Naive thymus-derived CD4-positive, alpha-beta T cell (primary cell): ENCODE results near the gene CLBA1. TPM values are rescaled to one million over a fixed set of nuclear protein-coding genes. Genes with fewer than 3 reads are reported as not detected.
A peak's percentile ranks its signal among the peaks of the same experiment; 100 is the strongest.

Experiments used
- ATAC-seq: fragments of 150-1000 bp; cut with Tn5 transposase; 2 replicates; pipeline ENCODE4 v1.10.0; 2021; ENCODE audit warnings: mild to moderate bottlenecking, moderate library complexity
- CTCF ChIA-PET: fragments of 350-600 bp; sonication (Branson Sonifier 250); formaldehyde crosslinking; loops from one replicate; lab custom pipeline; 2021; ENCODE audit warnings: antibody characterized with exemption; lab: Charles Lee
- POLR2A ChIA-PET: fragments of 350-600 bp; sonication (Branson Sonifier 250); formaldehyde crosslinking; loops from one replicate; lab custom pipeline; 2021; ENCODE audit warnings: antibody characterized with exemption, inconsistent platforms; lab: Charles Lee
- DNase-seq, 9 donors: peaks; one replicate each; pipeline versions ENCODE4 v3.0.0 to v3.0.0-alpha.2; 2020 to 2022; ENCODE audit warnings: mixed read lengths in 1 of 9
- H3K27ac ChIP-seq: one replicate; pipeline ENCODE4 v1.7.0; 2013; ENCODE audit warnings: mild to moderate bottlenecking, low read depth, low read length, moderate library complexity
- H3K27me3 ChIP-seq, 2 donors: one replicate each; pipeline ENCODE4 v1.7.0; 2013; ENCODE audit warnings: low read length in 2 of 2, mild to moderate bottlenecking in 2 of 2, moderate library complexity in 2 of 2; ENCODE audit not compliant: control insufficient read depth in 2 of 2, insufficient read depth in 2 of 2
- H3K36me3 ChIP-seq, 3 experiments: 1 replicate in 2 of 3; 2 replicates in 1 of 3; pipeline ENCODE4 v1.7.0; 2013; ENCODE audit warnings: low read length in 3 of 3, mild to moderate bottlenecking in 3 of 3, moderate library complexity in 1 of 3; ENCODE audit not compliant: insufficient read depth in 3 of 3, control insufficient read depth in 2 of 3
- H3K4me1 ChIP-seq, 2 donors: one replicate each; pipeline ENCODE4 v1.7.0; 2013; ENCODE audit warnings: low read length in 2 of 2, mild to moderate bottlenecking in 2 of 2, moderate library complexity in 1 of 2; ENCODE audit not compliant: control insufficient read depth in 2 of 2, insufficient read depth in 2 of 2
- H3K4me3 ChIP-seq: 2 replicates; pipeline ENCODE4 v1.7.0; 2013; ENCODE audit warnings: mild to moderate bottlenecking, low read length
- H3K9me3 ChIP-seq, 3 experiments: 1 replicate in 2 of 3; 2 replicates in 1 of 3; pipeline ENCODE4 v1.7.0; 2013; ENCODE audit warnings: low read length in 3 of 3; ENCODE audit not compliant: control insufficient read depth in 2 of 3
- H3K27ac Mint-ChIP-seq, 9 donors: one replicate each; pipeline ENCODE4 v1.8.0; 2020 to 2022; ENCODE audit warnings: mixed read lengths in 9 of 9, mild to moderate bottlenecking in 8 of 9, moderate library complexity in 5 of 9, inconsistent platforms in 2 of 9
- H3K27me3 Mint-ChIP-seq, 5 donors: one replicate each; pipeline ENCODE4 v1.8.0; 2021 to 2022; ENCODE audit warnings: mixed read lengths in 5 of 5, mild to moderate bottlenecking in 1 of 5
- H3K36me3 Mint-ChIP-seq, 5 donors: one replicate each; pipeline ENCODE4 v1.8.0; 2020 to 2022; ENCODE audit warnings: mixed read lengths in 5 of 5, mild to moderate bottlenecking in 3 of 5, inconsistent platforms in 1 of 5
- H3K4me1 Mint-ChIP-seq, 7 donors: one replicate each; pipeline ENCODE4 v1.8.0; 2020 to 2022; ENCODE audit warnings: mixed read lengths in 7 of 7, mild to moderate bottlenecking in 3 of 7, inconsistent platforms in 1 of 7
- H3K4me3 Mint-ChIP-seq, 10 donors: one replicate each; pipeline ENCODE4 v1.8.0; 2020 to 2022; ENCODE audit warnings: mild to moderate bottlenecking in 10 of 10, mixed read lengths in 10 of 10, moderate library complexity in 6 of 10, inconsistent platforms in 2 of 10
- H3K9me3 Mint-ChIP-seq, 11 donors: one replicate each; pipeline ENCODE4 v1.8.0; 2020 to 2022; ENCODE audit warnings: mixed read lengths in 11 of 11, mild to moderate bottlenecking in 4 of 11, inconsistent platforms in 1 of 11, moderate library complexity in 1 of 11
- intact Hi-C, 2 donors: fragments of 100-400 bp; cut with micrococcal nuclease; formaldehyde crosslinking; loops; one replicate each; pipeline ENCODE4 v1.15.1; 2023
- polyA plus RNA-seq, 2 donors: library from polyadenylated mRNA; unstranded; fragments of 300-500 nt; fragmentation: Illumina TruSeq; gene quantifications; one replicate each; pipeline ENCODE4 v1.2.3, GENCODE V29; 2021
- total RNA-seq, 6 experiments: library from RNA in 5 of 6; stranded (reverse) in 5 of 6; gene quantifications; 1 replicate in 5 of 6; 2 replicates in 1 of 6; pipeline ENCODE4 v1.2.3 and lab custom pipeline; 2021 to 2026

The CLBA1 gene
- total RNA-seq (1 to 10 TPM in 4 of 5 experiments, under 1 TPM in 1; 0.51 to 2.1 (median 1.3) TPM), polyA plus RNA-seq (under 1 TPM; 0.26 to 0.72 TPM), total RNA-seq (lab: John Stamatoyannopoulos, UW) (4.7 reads per million, percentile 23 among the genes with 10 or more reads in this experiment)

GRCh38 chr14:104985675-104986486 lies at the start of gene CLBA1:
Gene CLBA1, plus strand, starts transcription at chr14:104985788. Its CDS starts 644 bp downstream, at chr14:104986432.
- H3K27ac ChIP-seq, result peak within 1 kb of the TSS; percentile 72
- Mint-ChIP-seq H3K4me3 (peak within 1 kb of the TSS; percentile 64 to 86 (median 76)), H3K9me3 (no peaks in the 10 kb centered on the region), H3K27ac (peak within 1 kb of the TSS in 8 of 9 donors; percentile 74 to 89 (median 86)), H3K27me3 (peaks cover 0 to 5% (median 4%) of the 10 kb centered on the region in 5 donors), H3K4me1 (peaks cover 0 to 9% (median 4%) of the 10 kb centered on the region in 7 donors), H3K36me3 (no peaks in the 10 kb centered on the region)
- H3K36me3 ChIP-seq, result no peaks in the 10 kb centered on the region
- intact Hi-C loops, result loop anchor here (1.0 to 5.0 kb wide), 8 partner anchors 35 to 505 kb away; partner anchors contain the start of genes CDCA4 (in 2 of the 2), BRF1 (in 1 of the 2), GPR132 (in 1 of the 2) and TEDC1 (in 1 of the 2)
- H3K27me3 ChIP-seq, result no peaks in the 10 kb centered on the region
- no peaks in the 10 kb centered on the region for H3K4me1 ChIP-seq
- CTCF ChIA-PET, result interaction anchor here (0.7 to 1.8 kb wide), 4 partner anchors 9 to 196 kb away, joined by 3 to 4 read pairs (median 4); no protein-coding TSS in a partner anchor
- no peaks in the 10 kb centered on the region for H3K9me3 ChIP-seq
- POLR2A ChIA-PET, result interaction anchor here (1.1 to 1.8 kb wide), 2 partner anchors 33 to 79 kb away, joined by 4 to 5 read pairs; partner anchors contain the start of gene GPR132
- DNase-seq (peak; percentile 81 to 90 (median 89)), ATAC-seq (peak; percentile 96)
- peak within 1 kb of the TSS; percentile 56 for H3K4me3 ChIP-seq

GRCh38 chr14:104935955-104936354 lies 49.6 kb upstream of the CLBA1 start:
- Mint-ChIP-seq H3K27ac (no peak overlapping the region), H3K9me3 (no peaks in the 10 kb centered on the region), H3K36me3 (peaks cover 0 to 4% (median 0%) of the 10 kb centered on the region in 5 donors), H3K4me3 (no peak overlapping the region), H3K27me3 (peaks cover 0 to 41% (median 3%) of the 10 kb centered on the region in 5 donors), H3K4me1 (peaks cover 4 to 11% (median 8%) of the 10 kb centered on the region in 7 donors)
- intact Hi-C loops, result no loop called here
- Histone ChIP-seq H3K4me1 (peaks cover 0 to 4% of the 10 kb centered on the region in 2 donors), H3K4me3 (no peak overlapping the region), H3K27ac (no peak overlapping the region), H3K27me3 (no peaks in the 10 kb centered on the region), H3K36me3 (no peaks in the 10 kb centered on the region), H3K9me3 (no peaks in the 10 kb centered on the region)
- ChIA-PET CTCF (no interaction called here), POLR2A (no interaction called here)
- DNase-seq (peak in 1 of 9 donors; percentile 1), ATAC-seq (no peak)

- no peak overlapping the region for H3K27ac Mint-ChIP-seq
- intact Hi-C loops, result no loop called here
- POLR2A ChIA-PET, result no interaction called here
- H3K4me3 ChIP-seq, result no peak overlapping the region
- H3K36me3 ChIP-seq, result no peaks in the 10 kb centered on the region
- H3K9me3 Mint-ChIP-seq, result no peaks in the 10 kb centered on the region
- H3K4me3 Mint-ChIP-seq, result no peak overlapping the region
- peaks cover 0 to 41% (median 3%) of the 10 kb centered on the region in 5 donors for H3K27me3 Mint-ChIP-seq
- ATAC-seq (no peak), DNase-seq (peak in 1 of 9 donors; percentile 2)
- no peaks in the 10 kb centered on the region for H3K9me3 ChIP-seq
- H3K27me3 ChIP-seq, result no peaks in the 10 kb centered on the region
- no peak overlapping the region for H3K27ac ChIP-seq
- H3K4me1 ChIP-seq, result peaks cover 0 to 4% of the 10 kb centered on the region in 2 donors
- CTCF ChIA-PET, result interaction anchor here (0.5 kb wide), 1 partner anchor 38 kb away, joined by 3 read pairs; no protein-coding TSS in a partner anchor
- peaks cover 0 to 4% (median 0%) of the 10 kb centered on the region in 5 donors for H3K36me3 Mint-ChIP-seq
- peaks cover 4 to 11% (median 8%) of the 10 kb centered on the region in 7 donors for H3K4me1 Mint-ChIP-seq
Measured at GRCh38 chr14:104936361-104937155, 49.0 kb upstream of the CLBA1 start.

- DNase-seq (peak in 1 of 9 donors; percentile 3), ATAC-seq (no peak)
- Mint-ChIP-seq H3K36me3 (peaks cover 0 to 4% (median 0%) of the 10 kb centered on the region in 5 donors), H3K27ac (no peak overlapping the region), H3K4me3 (no peak overlapping the region), H3K4me1 (peaks cover 4 to 11% (median 8%) of the 10 kb centered on the region in 7 donors), H3K27me3 (peaks cover 0 to 41% (median 3%) of the 10 kb centered on the region in 5 donors), H3K9me3 (no peaks in the 10 kb centered on the region)
- no peak overlapping the region for H3K27ac ChIP-seq
- ChIA-PET POLR2A (no interaction called here), CTCF (interaction anchor here (0.5 to 0.7 kb wide), 2 partner anchors 39 to 1113 kb away, joined by 3 to 4 read pairs; no protein-coding TSS in a partner anchor)
- intact Hi-C loops, result no loop called here
- no peaks in the 10 kb centered on the region for H3K9me3 ChIP-seq
- H3K4me3 ChIP-seq, result no peak overlapping the region
- H3K36me3 ChIP-seq, result no peaks in the 10 kb centered on the region
- peaks cover 0 to 4% of the 10 kb centered on the region in 2 donors for H3K4me1 ChIP-seq
- H3K27me3 ChIP-seq, result no peaks in the 10 kb centered on the region
Measured at GRCh38 chr14:104937161-104937560, 48.4 kb upstream of the CLBA1 start.

- Histone ChIP-seq H3K4me1 (peaks cover 0 to 4% of the 10 kb centered on the region in 2 donors), H3K9me3 (no peaks in the 10 kb centered on the region), H3K27me3 (no peaks in the 10 kb centered on the region), H3K4me3 (no peak overlapping the region), H3K36me3 (no peaks in the 10 kb centered on the region), H3K27ac (no peak overlapping the region)
- Mint-ChIP-seq H3K27me3 (peaks cover 0 to 41% (median 3%) of the 10 kb centered on the region in 5 donors), H3K9me3 (no peaks in the 10 kb centered on the region), H3K27ac (no peak overlapping the region), H3K4me3 (no peak overlapping the region), H3K36me3 (peaks cover 0 to 4% (median 0%) of the 10 kb centered on the region in 5 donors), H3K4me1 (peaks cover 4 to 11% (median 8%) of the 10 kb centered on the region in 7 donors)
- ATAC-seq, result no peak
- ChIA-PET CTCF (interaction anchor here (0.7 kb wide), 1 partner anchor 1114 kb away, joined by 4 read pairs; no protein-coding TSS in a partner anchor), POLR2A (no interaction called here)
- intact Hi-C loops, result no loop called here
- DNase-seq, result peak in 1 of 9 donors; percentile 0
Measured at GRCh38 chr14:104937694-104938365, 47.8 kb upstream of the CLBA1 start.
